SK-N-SH treated with all-trans-retinoic acid at 6 μM for 48 hours (cell line): Measurements from ENCODE around the gene BRAT1.

ENCODE experiments used
- ATAC-seq: fragments of 200-7000 bp; cut with Tn5 transposase; 3 replicates; pipeline ENCODE4 v1.9.1; 2020; ENCODE audit warnings: mild to moderate bottlenecking, moderate library complexity
- ARNTL ChIP-seq: fragments of 450-650 bp; formaldehyde crosslinking; IDR thresholded peaks from 2 replicates; pipeline ENCODE4 v1.5.0; 2020; ENCODE audit warnings: low read depth, mild to moderate bottlenecking, moderate library complexity, borderline replicate concordance
- BACH2 ChIP-seq: fragments of 250-450 bp; sonication (Bioruptor Pico); IDR thresholded peaks from 2 replicates; pipeline ENCODE4 v1.9.0; 2021; ENCODE audit warnings: mild to moderate bottlenecking, borderline replicate concordance
- CSDC2 ChIP-seq: fragments of 250-450 bp; sonication (Bioruptor Pico); IDR thresholded peaks from 2 replicates; pipeline ENCODE4 v1.5.0; 2020; ENCODE audit warnings: mild to moderate bottlenecking, moderate library complexity
- ESRRG ChIP-seq: fragments of 250-450 bp; sonication (Bioruptor Pico); IDR thresholded peaks from 2 replicates; pipeline ENCODE4 v1.6.1; 2021; ENCODE audit warnings: mild to moderate bottlenecking
- ISL1 ChIP-seq: fragments of 250-450 bp; sonication (Bioruptor Pico); IDR thresholded peaks from 2 replicates; pipeline ENCODE4 v2.1.2; 2022; ENCODE audit warnings: mild to moderate bottlenecking, moderate library complexity
- SNAI2 ChIP-seq: fragments of 250-450 bp; sonication (Bioruptor Pico); IDR thresholded peaks from 2 replicates; pipeline ENCODE4 v1.5.0; 2020; ENCODE audit warnings: mild to moderate bottlenecking, moderate library complexity
- TCF4 ChIP-seq: fragments of 250-450 bp; sonication (Bioruptor Pico); IDR thresholded peaks from 2 replicates; pipeline ENCODE4 v1.8.0; 2021; ENCODE audit warnings: mild to moderate bottlenecking, moderate library complexity, borderline replicate concordance
- TOX ChIP-seq: fragments of 250-450 bp; sonication (Bioruptor Pico); IDR thresholded peaks from 2 replicates; pipeline ENCODE4 v1.8.0; 2021; ENCODE audit warnings: mild to moderate bottlenecking, moderate library complexity, borderline replicate concordance
- ZFP3 ChIP-seq: fragments of 250-450 bp; sonication (Bioruptor Pico); IDR thresholded peaks from 2 replicates; pipeline ENCODE4 v1.5.0; 2020; ENCODE audit warnings: mild to moderate bottlenecking, moderate library complexity
- ZNF565 ChIP-seq: fragments of 450-650 bp; formaldehyde crosslinking; conservative IDR thresholded peaks from 2 replicates; pipeline ENCODE4 v1.5.0; 2020; ENCODE audit warnings: low read depth, mild to moderate bottlenecking, moderate library complexity
- ZNF70 ChIP-seq: fragments of 450-650 bp; formaldehyde crosslinking; IDR thresholded peaks from 2 replicates; pipeline ENCODE4 v1.5.0; 2020; ENCODE audit warnings: mild to moderate bottlenecking, moderate library complexity
- TF ChIP-seq, protein P1 (sequence below): fragments of 250-450 bp; sonication (Bioruptor Pico); IDR thresholded peaks from 2 replicates; pipeline ENCODE4 v1.8.0; 2021; ENCODE audit warnings: low read depth, mild to moderate bottlenecking, moderate library complexity, borderline replicate concordance
- TF ChIP-seq, protein P2 (sequence below): fragments of 250-450 bp; sonication (Bioruptor Pico); IDR thresholded peaks from 2 replicates; pipeline ENCODE4 v1.5.1; 2020; ENCODE audit warnings: low read depth, mild to moderate bottlenecking, moderate library complexity
- TF ChIP-seq, protein P3 (sequence below): fragments of 250-450 bp; sonication (Bioruptor Pico); IDR thresholded peaks from 2 replicates; pipeline ENCODE4 v1.5.0; 2020; ENCODE audit warnings: mild to moderate bottlenecking, moderate library complexity
- TF ChIP-seq, protein P4 (sequence below): fragments of 250-450 bp; sonication (Bioruptor Pico); IDR thresholded peaks from 2 replicates; pipeline ENCODE4 v1.8.0; 2020; ENCODE audit warnings: mild to moderate bottlenecking, moderate library complexity, borderline replicate concordance
- TF ChIP-seq, protein P5 (sequence below): fragments of 250-450 bp; sonication (Bioruptor Pico); IDR thresholded peaks from 2 replicates; pipeline ENCODE4 v1.5.1; 2021; ENCODE audit warnings: mild to moderate bottlenecking, moderate library complexity

The BRAT1 gene

DNA sequence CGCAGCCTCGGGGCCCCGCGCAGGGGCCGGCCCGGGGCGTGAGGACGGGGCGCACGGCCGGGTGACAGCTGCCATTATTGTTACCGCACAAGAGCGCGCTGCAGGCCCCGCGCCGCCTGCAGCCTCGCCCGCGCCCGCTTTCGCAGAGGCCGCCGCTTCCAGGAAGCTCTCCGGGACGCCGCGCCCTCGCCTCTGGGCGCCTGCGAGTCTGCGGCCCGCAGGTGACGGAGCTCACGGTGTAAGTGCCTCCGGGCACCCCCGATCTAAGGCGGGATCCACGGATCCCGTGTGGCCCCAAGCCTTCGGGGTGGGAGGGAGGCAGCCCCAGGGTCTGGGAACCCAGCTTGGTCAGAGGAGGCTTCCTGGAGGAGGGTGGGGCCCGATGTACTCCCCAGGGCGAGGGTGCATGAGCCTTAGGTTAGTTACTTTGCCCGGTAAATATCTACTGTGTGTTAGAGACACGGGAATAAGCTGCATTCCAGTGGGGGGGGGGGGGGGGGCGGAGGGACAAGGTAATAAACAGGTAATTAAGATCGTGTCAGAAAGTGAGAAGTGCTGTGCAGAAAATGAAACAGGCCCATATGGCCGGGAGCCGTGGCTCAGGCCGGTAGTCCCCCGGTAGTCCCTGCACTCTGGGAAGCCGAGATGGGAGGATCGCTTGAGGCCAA lies 4.1 kb upstream of the BRAT1 start:
- no peak for ATAC-seq
- TF ChIP-seq, protein P1, sequence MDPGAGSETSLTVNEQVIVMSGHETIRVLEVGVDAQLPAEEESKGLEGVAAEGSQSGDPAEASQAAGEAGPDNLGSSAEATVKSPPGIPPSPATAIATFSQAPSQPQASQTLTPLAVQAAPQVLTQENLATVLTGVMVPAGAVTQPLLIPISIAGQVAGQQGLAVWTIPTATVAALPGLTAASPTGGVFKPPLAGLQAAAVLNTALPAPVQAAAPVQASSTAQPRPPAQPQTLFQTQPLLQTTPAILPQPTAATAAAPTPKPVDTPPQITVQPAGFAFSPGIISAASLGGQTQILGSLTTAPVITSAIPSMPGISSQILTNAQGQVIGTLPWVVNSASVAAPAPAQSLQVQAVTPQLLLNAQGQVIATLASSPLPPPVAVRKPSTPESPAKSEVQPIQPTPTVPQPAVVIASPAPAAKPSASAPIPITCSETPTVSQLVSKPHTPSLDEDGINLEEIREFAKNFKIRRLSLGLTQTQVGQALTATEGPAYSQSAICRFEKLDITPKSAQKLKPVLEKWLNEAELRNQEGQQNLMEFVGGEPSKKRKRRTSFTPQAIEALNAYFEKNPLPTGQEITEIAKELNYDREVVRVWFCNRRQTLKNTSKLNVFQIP (CRISPR knock-in tag) = no peak
- 0 out of 2 replicates have a peak, but pooled peaks have one; percentile 67 for TF ChIP-seq ZFP3 (CRISPR knock-in tag)

DNA sequence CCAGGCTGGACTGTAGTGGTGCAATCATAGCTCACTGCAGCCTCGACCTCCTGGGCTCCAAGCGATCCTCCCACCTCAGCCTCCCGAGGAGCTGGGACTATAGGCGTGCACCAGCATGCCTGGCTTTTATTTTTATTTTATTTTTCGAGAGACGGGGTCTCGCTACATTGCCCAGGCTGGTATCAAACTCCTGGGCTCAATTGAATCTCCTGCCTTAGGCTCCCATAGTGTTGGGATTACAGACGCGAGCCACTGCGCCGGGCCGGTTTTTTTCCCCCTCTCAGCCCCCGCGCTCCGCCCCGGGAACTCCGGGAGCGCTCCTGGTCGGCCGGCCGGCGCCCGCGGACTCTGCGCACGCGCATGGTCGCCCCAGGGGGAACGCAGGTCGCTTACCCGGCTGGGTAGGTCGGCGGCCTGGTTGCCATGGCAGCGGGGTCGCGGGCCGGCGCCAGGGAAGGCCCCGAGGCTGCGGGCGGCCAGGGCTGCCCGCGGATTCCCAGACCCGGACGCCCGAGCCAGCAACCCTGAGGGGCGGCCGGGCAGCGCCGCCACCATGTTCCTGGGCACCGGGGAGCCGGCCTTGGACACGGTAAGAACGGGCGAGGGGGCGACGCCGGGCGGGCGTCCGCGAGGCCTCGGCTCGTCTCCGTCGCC lies 3.4 kb upstream of the BRAT1 start, which contains the start of gene IQCE:
Gene IQCE (plus strand): TSS at position 351 of the 654 bp plus-strand sequence. CDS start 203 bp downstream, at position 554.
- TF ChIP-seq ZNF565 (CRISPR knock-in tag) = no peak
- TF ChIP-seq, protein P2, sequence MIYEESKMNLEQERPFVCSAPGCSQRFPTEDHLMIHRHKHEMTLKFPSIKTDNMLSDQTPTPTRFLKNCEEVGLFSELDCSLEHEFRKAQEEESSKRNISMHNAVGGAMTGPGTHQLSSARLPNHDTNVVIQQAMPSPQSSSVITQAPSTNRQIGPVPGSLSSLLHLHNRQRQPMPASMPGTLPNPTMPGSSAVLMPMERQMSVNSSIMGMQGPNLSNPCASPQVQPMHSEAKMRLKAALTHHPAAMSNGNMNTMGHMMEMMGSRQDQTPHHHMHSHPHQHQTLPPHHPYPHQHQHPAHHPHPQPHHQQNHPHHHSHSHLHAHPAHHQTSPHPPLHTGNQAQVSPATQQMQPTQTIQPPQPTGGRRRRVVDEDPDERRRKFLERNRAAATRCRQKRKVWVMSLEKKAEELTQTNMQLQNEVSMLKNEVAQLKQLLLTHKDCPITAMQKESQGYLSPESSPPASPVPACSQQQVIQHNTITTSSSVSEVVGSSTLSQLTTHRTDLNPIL (CRISPR knock-in tag) = no peak
- TF ChIP-seq, protein P3, sequence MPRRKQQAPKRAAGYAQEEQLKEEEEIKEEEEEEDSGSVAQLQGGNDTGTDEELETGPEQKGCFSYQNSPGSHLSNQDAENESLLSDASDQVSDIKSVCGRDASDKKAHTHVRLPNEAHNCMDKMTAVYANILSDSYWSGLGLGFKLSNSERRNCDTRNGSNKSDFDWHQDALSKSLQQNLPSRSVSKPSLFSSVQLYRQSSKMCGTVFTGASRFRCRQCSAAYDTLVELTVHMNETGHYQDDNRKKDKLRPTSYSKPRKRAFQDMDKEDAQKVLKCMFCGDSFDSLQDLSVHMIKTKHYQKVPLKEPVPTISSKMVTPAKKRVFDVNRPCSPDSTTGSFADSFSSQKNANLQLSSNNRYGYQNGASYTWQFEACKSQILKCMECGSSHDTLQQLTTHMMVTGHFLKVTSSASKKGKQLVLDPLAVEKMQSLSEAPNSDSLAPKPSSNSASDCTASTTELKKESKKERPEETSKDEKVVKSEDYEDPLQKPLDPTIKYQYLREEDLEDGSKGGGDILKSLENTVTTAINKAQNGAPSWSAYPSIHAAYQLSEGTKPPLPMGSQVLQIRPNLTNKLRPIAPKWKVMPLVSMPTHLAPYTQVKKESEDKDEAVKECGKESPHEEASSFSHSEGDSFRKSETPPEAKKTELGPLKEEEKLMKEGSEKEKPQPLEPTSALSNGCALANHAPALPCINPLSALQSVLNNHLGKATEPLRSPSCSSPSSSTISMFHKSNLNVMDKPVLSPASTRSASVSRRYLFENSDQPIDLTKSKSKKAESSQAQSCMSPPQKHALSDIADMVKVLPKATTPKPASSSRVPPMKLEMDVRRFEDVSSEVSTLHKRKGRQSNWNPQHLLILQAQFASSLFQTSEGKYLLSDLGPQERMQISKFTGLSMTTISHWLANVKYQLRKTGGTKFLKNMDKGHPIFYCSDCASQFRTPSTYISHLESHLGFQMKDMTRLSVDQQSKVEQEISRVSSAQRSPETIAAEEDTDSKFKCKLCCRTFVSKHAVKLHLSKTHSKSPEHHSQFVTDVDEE (CRISPR knock-in tag) = peak; percentile 21; the same call in 1 of the 2 replicates
- TF ChIP-seq, protein P4, sequence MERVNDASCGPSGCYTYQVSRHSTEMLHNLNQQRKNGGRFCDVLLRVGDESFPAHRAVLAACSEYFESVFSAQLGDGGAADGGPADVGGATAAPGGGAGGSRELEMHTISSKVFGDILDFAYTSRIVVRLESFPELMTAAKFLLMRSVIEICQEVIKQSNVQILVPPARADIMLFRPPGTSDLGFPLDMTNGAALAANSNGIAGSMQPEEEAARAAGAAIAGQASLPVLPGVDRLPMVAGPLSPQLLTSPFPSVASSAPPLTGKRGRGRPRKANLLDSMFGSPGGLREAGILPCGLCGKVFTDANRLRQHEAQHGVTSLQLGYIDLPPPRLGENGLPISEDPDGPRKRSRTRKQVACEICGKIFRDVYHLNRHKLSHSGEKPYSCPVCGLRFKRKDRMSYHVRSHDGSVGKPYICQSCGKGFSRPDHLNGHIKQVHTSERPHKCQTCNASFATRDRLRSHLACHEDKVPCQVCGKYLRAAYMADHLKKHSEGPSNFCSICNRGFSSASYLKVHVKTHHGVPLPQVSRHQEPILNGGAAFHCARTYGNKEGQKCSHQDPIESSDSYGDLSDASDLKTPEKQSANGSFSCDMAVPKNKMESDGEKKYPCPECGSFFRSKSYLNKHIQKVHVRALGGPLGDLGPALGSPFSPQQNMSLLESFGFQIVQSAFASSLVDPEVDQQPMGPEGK (CRISPR knock-in tag) = peak; percentile 37; the same call in 1 of the 2 replicates
- TF ChIP-seq, all 23 proteins: peak for 2
- peak; percentile 47 for ATAC-seq

DNA sequence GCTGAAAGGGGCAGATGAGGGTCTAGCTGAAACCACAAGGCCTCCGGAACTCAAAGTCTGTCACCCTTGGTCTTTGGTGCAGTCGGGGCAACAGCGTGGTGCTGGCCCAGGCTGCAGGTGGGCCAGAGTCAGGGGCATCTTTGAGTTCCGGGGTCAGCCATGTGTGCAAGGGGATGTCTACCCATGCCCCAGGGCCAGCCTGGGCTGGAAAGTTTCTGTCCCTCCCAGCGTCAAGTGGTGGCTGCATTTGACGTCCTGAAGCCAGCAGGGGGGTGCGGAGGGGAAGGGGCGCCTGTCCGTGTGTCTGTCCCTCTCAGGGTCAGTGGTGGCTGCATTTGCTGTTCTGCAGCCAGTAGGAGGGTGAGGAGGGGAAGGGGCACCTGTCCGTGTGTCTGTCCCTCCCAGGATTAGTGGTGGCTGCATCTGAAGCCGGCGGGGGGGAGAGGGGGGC lies 638 bp downstream of the BRAT1 start:
- ATAC-seq = no peak
- no peak for TF ChIP-seq ZNF565 (CRISPR knock-in tag)
- TF ChIP-seq ESRRG (CRISPR knock-in tag) = no peak
- TF ChIP-seq, protein P1 (CRISPR knock-in tag) = no peak
- TF ChIP-seq CSDC2 (CRISPR knock-in tag) = no peak
- TF ChIP-seq ISL1 (CRISPR knock-in tag) = no peak
- TF ChIP-seq TOX (CRISPR knock-in tag) = no peak
- TF ChIP-seq SNAI2 (CRISPR knock-in tag) = no peak
- no peak for TF ChIP-seq TCF4 (CRISPR knock-in tag)
- TF ChIP-seq, protein P4 (CRISPR knock-in tag) = no peak
- no peak for TF ChIP-seq ZFP3 (CRISPR knock-in tag)
- TF ChIP-seq, protein P5, sequence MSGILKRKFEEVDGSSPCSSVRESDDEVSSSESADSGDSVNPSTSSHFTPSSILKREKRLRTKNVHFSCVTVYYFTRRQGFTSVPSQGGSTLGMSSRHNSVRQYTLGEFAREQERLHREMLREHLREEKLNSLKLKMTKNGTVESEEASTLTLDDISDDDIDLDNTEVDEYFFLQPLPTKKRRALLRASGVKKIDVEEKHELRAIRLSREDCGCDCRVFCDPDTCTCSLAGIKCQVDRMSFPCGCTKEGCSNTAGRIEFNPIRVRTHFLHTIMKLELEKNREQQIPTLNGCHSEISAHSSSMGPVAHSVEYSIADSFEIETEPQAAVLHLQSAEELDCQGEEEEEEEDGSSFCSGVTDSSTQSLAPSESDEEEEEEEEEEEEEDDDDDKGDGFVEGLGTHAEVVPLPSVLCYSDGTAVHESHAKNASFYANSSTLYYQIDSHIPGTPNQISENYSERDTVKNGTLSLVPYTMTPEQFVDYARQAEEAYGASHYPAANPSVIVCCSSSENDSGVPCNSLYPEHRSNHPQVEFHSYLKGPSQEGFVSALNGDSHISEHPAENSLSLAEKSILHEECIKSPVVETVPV (CRISPR knock-in tag) = no peak
- TF ChIP-seq BACH2 (CRISPR knock-in tag) = no peak
- TF ChIP-seq ARNTL = no peak
- no peak for TF ChIP-seq ZNF70 (CRISPR knock-in tag)
- TF ChIP-seq, protein P3 (CRISPR knock-in tag) = no peak
- TF ChIP-seq, protein P2 (CRISPR knock-in tag) = no peak
